T47D (cell line): ENCODE results near the gene MRPL32.
A peak's percentile ranks its signal among the peaks of the same experiment; 100 is the strongest.
"Not testable (repeated sequence)": the region's sequence is repeated elsewhere in the genome, so short reads cannot be mapped to it uniquely, and the experiment has no call there.

ENCODE experiments used
- DNase-seq, 2 experiments: peaks; one replicate each; pipeline versions ENCODE4 v3.0.0 to v3.0.0-alpha.2; 2011 to 2012; ENCODE audit warnings: low read depth in 1 of 2, low spot score in 1 of 2
- JUND ChIP-seq: IDR thresholded peaks from 2 replicates; pipeline ENCODE4 v1.6.1; 2012; ENCODE audit warnings: low read depth
- in situ Hi-C: cut with HindIII; loops from 2 replicates; pipeline ENCODE4 v1.10.0; 2016; ENCODE audit warnings: low sequenced_read_pairs, low pct_unique_long_range_greater_than_20kb

MRPL32 gene

DNA sequence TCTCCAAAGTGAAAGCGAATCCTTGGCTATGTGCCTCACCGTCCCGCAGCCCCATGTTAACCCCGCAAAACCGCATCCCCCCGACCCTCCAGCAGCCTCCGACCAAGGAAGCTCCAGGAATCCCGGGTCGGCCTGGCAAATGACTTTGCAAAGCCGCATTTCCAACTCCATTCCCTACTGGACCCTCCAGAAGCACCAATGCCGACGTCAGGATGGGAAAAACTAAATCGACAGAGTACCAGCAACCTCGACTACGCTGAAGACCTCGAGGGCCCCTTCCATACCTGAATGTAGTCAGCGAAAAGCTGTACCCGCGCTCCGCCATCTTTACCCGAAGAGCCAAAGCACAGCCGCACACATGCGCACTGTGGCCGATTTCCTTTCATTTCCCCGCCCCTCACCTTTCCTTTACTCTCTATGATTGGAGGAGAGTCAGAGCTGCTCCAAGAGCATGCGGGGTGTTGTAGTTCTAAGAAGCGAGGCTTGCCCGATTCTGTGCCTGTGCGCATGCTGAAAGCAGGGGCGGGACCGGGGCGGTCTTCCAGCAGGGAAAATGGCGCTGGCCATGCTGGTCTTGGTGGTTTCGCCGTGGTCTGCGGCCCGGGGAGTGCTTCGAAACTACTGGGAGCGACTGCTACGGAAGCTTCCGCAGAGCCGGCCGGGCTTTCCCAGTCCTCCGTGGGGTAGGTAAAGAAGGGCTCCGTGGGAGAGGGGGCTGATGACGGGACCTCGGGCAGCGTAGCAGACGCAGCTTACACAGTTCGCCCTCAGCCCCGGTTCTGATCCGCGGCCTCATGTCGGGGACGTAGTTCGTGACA is at the start of gene MRPL32, which contains the start of gene PSMA2:
TSS of gene MRPL32 (plus strand) at position 543 of the 818 bp plus-strand sequence. CDS start at position 554, 11 bp downstream.
TSS of gene PSMA2 (minus strand) at position 341 of the 818 bp plus-strand sequence. CDS start at position 325, 16 bp downstream.
- no peak for TF ChIP-seq JUND
- in situ Hi-C loops = no loop called here
- DNase-seq = peak; percentile 96 to 99

DNA sequence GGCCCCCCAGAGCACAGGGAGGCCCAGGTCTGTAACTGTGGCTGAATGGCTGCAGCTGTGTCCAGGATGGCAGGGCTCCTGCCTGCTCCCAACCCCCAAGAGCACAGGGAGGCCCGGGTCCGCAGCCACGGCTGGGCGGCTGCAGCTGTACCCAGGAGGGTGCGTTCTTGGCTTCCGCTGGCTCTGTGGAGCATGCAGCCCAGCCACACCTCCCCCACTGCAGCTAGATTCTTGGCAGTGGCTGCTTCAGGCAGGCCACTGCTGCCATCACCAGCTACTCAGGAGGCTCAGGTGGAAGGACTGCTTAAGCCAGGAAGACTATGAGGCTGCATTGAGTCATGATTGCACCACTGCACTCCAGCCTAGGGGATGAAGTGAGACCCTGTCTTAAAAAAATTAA is 48.2 kb upstream of the MRPL32 start:
- in situ Hi-C loops = no loop called here
- DNase-seq = no peak

DNA sequence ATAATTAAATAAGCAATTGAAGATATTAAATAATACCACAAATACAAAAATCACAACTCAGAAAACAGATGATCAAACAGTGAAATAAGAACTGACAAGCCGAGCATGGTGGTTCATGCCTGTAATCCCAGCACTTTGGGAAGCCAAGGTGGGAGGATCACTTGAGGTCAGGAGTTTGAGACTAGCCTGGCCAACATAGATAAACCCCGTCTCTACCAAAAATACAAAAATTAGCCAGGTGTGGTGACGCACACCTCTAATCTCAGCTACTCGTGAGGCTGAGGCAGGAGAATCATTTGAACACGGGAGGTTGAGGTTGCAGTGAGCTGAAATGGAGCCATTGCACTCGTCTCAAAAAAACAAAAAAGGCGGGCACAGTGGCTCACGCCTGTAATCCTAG is 47.0 kb upstream of the MRPL32 start:
- in situ Hi-C loops, DNase-seq: not testable (repeated sequence)

More for the DNA sequence above, 48.2 kb upstream of the MRPL32 start:
- no peak for TF ChIP-seq JUND

DNA sequence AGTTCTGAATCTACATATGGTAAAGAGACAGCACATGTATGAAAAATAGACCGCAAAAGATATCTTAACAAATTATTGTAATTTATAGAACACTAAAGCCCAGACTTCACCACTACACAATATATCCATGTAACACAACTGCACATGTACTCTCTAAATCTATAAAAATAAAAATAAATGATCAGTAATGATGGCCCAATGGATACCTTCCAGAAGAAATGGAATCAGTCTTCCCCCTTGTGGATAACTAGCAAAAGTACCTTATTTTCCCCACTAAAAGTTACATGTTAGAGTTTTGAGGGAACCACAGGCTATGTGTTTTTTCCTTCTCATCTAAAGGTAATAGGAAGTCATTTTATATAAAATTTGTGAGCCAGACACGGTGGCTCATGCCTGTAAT is 46.0 kb upstream of the MRPL32 start:
- TF ChIP-seq JUND = no peak
- DNase-seq = peak in 1 of 2 experiments; percentile 31
- in situ Hi-C loops = no loop called here

DNA sequence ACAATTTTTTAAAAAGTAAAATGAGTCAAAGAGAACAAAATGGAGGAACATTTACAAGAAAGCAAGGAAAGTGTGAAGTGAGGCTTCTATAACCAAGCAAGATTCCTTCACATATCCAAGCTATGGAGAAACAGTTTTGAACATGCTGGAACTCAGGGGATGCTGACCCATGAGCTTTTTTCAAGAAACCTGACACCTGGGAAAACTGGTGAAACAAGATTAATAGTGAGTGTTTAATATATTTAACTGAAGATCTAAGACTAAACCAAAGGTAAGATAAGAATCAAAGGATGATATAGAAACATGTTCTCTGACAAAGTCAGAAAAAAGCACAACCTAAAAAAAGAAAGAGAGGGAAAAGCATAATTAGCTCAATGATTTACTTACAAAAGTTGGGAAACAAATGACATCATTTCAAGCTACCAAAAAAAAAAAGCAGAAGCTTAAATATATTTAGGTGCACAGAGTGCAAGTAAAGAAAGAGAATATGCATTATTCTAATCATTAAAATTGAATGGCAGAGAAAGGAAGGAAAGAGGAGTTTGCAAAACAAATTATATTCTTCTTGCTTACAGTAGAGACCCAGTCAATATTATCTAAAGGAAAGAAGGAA is 45.2 kb upstream of the MRPL32 start:
- no peak for TF ChIP-seq JUND
- DNase-seq = no peak
- in situ Hi-C loops = no loop called here

DNA sequence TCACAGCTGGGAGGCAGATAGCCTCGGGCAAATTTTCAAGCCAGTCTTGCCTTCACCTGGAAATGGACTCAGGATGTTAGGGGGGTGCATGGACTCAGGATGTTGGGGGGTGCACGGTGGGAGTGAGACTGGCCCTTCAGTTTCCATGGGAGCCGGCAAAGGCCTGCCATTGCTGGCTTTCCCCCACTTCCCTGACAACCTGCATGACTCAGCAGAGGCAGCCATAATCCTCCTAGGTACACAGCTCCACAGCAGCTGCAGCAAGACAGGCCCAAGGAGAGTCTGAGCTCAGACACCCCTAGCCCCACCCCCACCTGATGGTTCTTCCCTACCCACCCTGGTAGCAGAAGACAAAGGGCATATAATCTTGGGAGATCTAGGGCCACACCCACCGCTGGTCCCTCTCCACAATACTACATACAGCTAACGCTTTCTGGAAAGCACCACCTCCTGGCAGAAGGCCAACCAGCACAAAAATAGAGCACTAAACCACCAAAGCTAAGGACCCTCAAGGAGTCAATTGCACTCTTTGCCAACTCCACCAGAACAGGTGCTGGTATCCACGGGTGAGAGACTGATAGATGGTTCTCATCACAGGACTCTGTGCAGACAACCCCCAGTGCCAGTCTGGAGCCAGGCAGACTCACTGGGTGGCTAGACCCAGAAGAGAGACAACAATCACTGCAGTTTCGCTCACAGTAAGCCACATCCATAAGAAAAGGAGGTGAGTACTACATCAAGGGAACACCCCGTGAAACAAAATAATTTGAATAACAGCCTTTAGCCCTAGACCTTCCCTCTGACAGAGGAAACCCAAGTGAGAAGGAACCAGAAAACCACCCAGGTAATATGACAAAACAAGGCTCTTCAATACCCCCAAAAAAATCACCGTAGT is 38.6 kb upstream of the MRPL32 start:
- in situ Hi-C loops = no loop called here
- no peak for DNase-seq
- no peak for TF ChIP-seq JUND

DNA sequence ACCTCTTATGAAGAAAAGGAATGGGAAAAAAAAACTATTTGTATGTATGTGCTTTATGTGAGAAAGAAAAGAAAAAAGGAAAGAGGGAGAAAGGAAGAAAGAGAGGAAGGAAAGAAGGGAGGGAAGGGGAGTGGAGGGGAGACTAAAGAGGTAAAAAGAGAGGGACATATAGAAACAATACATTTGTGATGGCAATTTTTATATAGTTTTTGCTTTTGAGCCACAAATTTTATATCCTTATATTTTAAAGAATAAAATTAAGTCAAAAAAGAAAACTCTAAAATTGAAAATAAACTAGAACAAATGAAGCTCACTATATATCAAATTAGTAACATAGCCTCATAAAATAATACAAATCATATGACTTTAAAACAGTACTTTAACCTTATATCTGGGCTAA is 31.3 kb upstream of the MRPL32 start:
- no peak for TF ChIP-seq JUND
- in situ Hi-C loops = no loop called here
- no peak for DNase-seq

DNA sequence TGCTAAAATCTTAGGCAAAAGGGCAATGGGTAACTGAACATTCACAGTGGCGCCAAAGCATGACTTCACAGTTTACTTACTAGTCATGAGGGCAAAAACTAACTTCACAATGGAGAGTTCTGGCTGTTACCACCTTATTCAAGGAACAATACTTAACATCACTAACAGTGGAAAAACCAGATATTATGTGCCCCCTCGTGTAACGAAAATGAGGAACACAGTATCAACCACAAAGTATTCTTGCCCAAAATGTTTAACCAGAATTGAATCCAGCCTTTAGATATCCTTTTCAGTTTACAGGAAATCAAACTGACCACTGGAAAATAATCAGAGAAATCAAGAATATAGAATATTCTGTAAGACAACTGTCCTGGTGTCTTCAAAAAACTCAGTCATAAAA is 29.8 kb upstream of the MRPL32 start:
- no peak for DNase-seq
- no peak for TF ChIP-seq JUND
- in situ Hi-C loops = no loop called here

DNA sequence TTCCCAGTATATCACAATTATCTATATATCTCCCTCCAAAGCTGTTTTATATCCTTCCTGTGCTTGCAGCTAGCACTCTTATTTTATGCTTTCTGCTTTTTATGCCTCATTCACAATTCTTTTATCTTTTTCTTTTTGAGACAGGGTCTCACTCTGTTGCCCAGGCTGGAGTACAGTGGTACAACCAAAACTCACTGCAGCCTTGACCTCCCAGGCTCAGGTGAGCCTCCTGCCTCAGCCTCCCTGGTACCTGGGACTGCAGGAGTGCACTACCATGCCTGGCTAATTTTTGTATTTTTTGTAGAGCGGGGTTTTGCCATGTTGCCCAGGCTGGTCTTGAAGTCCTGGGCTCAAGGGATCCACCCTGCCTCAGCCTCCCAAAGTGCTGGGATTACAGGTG is 26.0 kb upstream of the MRPL32 start:
- no peak for TF ChIP-seq JUND
- no peak for DNase-seq
- in situ Hi-C loops = no loop called here

DNA sequence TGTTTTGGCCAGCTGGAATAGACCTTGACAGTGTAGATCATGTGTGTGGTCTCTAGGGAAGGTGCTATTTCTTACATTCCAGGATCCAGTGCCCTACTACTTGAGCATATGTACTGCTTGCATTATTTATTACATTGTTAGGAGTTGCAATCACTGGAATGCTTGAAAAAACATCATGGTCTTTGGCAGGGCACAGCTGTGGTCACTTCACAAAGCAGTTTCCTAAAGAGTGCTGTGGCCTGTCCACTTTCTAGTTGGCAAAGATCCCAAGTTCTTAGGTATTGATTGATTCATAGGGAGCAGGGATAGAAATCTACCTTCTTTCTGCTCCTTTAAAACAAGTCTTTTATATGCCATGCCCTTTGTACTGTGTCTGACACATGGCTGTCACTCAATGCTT is 24.9 kb upstream of the MRPL32 start:
- in situ Hi-C loops = no loop called here
- no peak for TF ChIP-seq JUND
- DNase-seq = no peak

DNA sequence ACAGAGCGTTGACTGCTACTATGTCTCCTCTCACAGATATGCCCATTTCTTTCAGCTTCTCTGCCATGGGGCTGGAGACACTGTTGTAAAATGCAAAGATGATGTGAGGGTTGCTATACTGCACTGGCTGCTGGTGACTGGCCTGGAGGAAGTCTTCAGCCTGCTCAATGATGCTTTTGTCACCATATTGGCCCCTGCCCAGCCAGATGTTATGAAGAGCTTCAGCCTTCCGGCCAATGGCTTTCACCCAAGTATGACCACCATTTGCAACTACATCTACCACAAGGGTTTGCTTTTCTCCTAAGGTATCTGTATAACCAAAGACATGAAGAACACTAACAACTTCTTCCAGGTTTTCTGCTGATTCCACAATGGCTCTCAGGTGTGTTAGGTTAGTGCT is 21.9 kb upstream of the MRPL32 start:
- no peak for TF ChIP-seq JUND
- in situ Hi-C loops = no loop called here
- no peak for DNase-seq
